ENCODE results near the gene SULT1C4. TPM values are rescaled to one million over a fixed set of nuclear protein-coding genes. Genes with fewer than 3 reads are reported as not detected.
"Not testable (repeated sequence)": the region's sequence is repeated elsewhere in the genome, so short reads cannot be mapped to it uniquely, and the experiment has no call there.

Gene SULT1C4
- total RNA-seq, 1 donor from 2014 or later: 7.0 TPM

DNA sequence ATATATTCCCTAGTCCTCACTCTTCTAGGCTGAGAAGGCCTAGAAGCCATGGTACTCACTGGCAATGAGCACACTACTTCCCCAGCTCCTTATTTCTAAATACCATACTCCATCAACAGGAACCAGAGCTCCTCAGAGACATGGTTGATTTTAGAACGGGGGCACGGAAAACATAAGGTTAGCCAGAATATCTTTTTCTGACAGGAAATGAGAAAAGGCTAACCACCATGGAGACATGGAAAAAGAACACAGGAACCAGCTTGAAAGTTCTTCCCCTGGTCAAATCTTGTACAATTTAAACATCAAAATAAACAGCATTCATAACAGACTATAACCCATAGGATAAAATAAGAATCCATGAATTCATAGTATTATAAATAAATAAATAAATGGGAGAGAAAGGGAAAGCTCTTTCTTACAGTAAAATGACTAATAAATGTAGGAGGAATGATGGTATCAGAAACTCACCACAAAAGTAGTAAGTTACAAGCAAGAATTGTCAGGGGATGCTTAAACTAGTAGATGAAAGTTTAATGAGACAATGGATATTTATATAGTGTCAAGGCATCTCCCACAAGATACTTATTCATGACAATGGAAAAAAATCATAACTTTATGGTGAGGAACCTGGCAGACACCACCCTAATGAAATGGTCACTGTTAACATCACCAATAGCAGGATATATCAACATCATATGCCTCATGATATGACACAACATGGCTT is 50.7 kb downstream of the SULT1C4 start:
- DNase-seq (ENCODE audit: extremely low spot score, unreplicated experiment): no peak
- Mint-ChIP-seq H3K27me3 (ENCODE audit: unreplicated experiment) (peaks cover 30% of the 10 kb centered on the region), H3K27ac (ENCODE audit: unreplicated experiment) (no peak overlapping the region)

DNA sequence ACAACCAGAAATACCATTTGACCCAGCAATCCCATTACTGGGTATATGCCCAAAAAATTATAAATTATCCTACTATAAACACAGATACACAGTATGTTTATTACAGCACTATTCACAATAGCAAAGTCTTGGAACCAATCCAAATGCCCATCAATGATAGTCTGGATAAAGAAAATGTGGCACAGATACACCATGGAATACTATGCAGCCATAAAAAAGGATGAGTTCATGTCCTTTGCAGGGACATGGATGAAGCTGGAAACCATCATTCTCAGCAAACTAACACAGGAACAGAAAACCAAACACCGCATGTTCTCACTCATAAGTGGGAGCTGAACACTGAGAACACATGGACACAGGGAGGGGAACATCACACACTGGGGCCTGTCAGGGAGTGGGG is 57.8 kb downstream of the SULT1C4 start:
- Mint-ChIP-seq H3K27me3 (ENCODE audit: unreplicated experiment) (peaks cover 36% of the 10 kb centered on the region), H3K9me3 (ENCODE audit: unreplicated experiment) (peaks cover 16% of the 10 kb centered on the region)
- not testable (repeated sequence) for H3K4me3 Mint-ChIP-seq (ENCODE audit: unreplicated experiment); H3K27ac Mint-ChIP-seq (ENCODE audit: unreplicated experiment); H3K36me3 Mint-ChIP-seq (ENCODE audit: unreplicated experiment); DNase-seq (ENCODE audit: extremely low spot score, unreplicated experiment); H3K4me1 Mint-ChIP-seq (ENCODE audit: unreplicated experiment)

More for the DNA sequence above, 50.7 kb downstream of the SULT1C4 start:
- H3K36me3 Mint-ChIP-seq (ENCODE audit: unreplicated experiment): peaks cover 6% of the 10 kb centered on the region
- no peak overlapping the region for H3K4me3 Mint-ChIP-seq (ENCODE audit: unreplicated experiment)
- no peaks in the 10 kb centered on the region for H3K4me1 Mint-ChIP-seq (ENCODE audit: unreplicated experiment)
- H3K9me3 Mint-ChIP-seq (ENCODE audit: unreplicated experiment): peaks cover 11% of the 10 kb centered on the region
- TF ChIP-seq, protein P1, sequence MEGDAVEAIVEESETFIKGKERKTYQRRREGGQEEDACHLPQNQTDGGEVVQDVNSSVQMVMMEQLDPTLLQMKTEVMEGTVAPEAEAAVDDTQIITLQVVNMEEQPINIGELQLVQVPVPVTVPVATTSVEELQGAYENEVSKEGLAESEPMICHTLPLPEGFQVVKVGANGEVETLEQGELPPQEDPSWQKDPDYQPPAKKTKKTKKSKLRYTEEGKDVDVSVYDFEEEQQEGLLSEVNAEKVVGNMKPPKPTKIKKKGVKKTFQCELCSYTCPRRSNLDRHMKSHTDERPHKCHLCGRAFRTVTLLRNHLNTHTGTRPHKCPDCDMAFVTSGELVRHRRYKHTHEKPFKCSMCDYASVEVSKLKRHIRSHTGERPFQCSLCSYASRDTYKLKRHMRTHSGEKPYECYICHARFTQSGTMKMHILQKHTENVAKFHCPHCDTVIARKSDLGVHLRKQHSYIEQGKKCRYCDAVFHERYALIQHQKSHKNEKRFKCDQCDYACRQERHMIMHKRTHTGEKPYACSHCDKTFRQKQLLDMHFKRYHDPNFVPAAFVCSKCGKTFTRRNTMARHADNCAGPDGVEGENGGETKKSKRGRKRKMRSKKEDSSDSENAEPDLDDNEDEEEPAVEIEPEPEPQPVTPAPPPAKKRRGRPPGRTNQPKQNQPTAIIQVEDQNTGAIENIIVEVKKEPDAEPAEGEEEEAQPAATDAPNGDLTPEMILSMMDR (IDR thresholded peaks at IDR 0.05): no peak

DNA sequence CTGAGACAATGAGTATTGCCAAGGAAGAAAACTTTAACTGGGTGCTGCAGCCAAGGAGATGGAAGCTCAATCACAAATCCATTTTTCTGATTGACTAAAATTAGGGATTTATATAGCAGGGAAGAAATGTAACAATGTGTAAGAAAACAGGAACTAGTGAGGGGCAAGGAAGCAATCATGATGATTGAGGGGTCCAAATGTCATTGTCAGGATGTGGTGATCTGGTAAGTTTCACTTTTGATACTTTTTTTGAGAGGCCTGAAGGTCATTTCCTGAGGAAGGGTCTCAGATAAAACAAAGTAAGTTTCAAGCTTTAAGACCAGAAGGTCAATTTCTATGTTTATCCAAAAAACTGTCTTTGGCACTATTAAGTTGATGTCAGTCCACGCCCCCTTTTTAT is 59.2 kb downstream of the SULT1C4 start:
- DNase-seq (ENCODE audit: extremely low spot score, unreplicated experiment): no peak
- Mint-ChIP-seq H3K4me3 (ENCODE audit: unreplicated experiment) (no peak overlapping the region), H3K27ac (ENCODE audit: unreplicated experiment) (no peak overlapping the region), H3K4me1 (ENCODE audit: unreplicated experiment) (no peaks in the 10 kb centered on the region), H3K36me3 (ENCODE audit: unreplicated experiment) (peaks cover 2% of the 10 kb centered on the region), H3K27me3 (ENCODE audit: unreplicated experiment) (peaks cover 24% of the 10 kb centered on the region), H3K9me3 (ENCODE audit: unreplicated experiment) (peaks cover 7% of the 10 kb centered on the region)
- TF ChIP-seq, protein P1 (IDR thresholded peaks at IDR 0.05): no peak

Other genes with a start within 250 kb of the SULT1C4 start
- not detected in 2 replicates for gene SULT1C3, start 138.0 kb upstream of the SULT1C4 start, total RNA-seq
- 1.9 and 2.2 TPM in 2 replicates for gene SULT1C2, start 89.1 kb upstream of the SULT1C4 start, total RNA-seq
- gene GCC2, start 71.3 kb downstream of the SULT1C4 start, total RNA-seq: 33.9 and 34.3 TPM in 2 replicates
- 69.6 and 74.4 TPM in 2 replicates for gene LIMS1, start 156.5 kb downstream of the SULT1C4 start, total RNA-seq